Thymus (tissue), 11 donors: Measurements from ENCODE around the gene GNG7. TPM values are rescaled to one million over a fixed set of nuclear protein-coding genes. Genes with fewer than 3 reads are reported as not detected.
"Not testable (repeated sequence)": the region's sequence is repeated elsewhere in the genome, so short reads cannot be mapped to it uniquely, and the experiment has no call there.

Experiments used
- DNase-seq, 9 donors: peaks; one replicate each; pipeline ENCODE4 v3.0.0-alpha.2; 2013; ENCODE audit warnings: low spot score in 9 of 9, low read depth in 6 of 9, missing footprints in 1 of 9
- H3K27ac ChIP-seq, 2 donors: one replicate each; pipeline ENCODE4 v1.5.1; 2013; ENCODE audit warnings: control low read depth in 1 of 2, low read depth in 1 of 2, low read length in 1 of 2, mild to moderate bottlenecking in 1 of 2, moderate library complexity in 1 of 2
- H3K27me3 ChIP-seq, 2 donors: one replicate each; pipeline ENCODE4 v1.5.1; 2013; ENCODE audit warnings: low read length in 1 of 2; ENCODE audit not compliant: control insufficient read depth in 2 of 2, insufficient read depth in 1 of 2
- H3K36me3 ChIP-seq, 2 donors: one replicate each; pipeline ENCODE4 v1.5.1; 2013; ENCODE audit warnings: low read length in 1 of 2, mild to moderate bottlenecking in 1 of 2, moderate library complexity in 1 of 2; ENCODE audit not compliant: control insufficient read depth in 2 of 2, insufficient read depth in 2 of 2
- H3K4me1 ChIP-seq, 2 donors: one replicate each; pipeline ENCODE4 v1.5.1; 2013; ENCODE audit warnings: low read length in 2 of 2; ENCODE audit not compliant: control insufficient read depth in 2 of 2, insufficient read depth in 2 of 2
- H3K4me3 ChIP-seq, 2 donors: one replicate each; pipeline ENCODE4 v1.5.1; 2013; ENCODE audit warnings: low read length in 2 of 2, control low read depth in 1 of 2, mild to moderate bottlenecking in 1 of 2
- H3K9me3 ChIP-seq, 2 donors: one replicate each; pipeline ENCODE4 v1.5.1; 2013; ENCODE audit warnings: low read length in 1 of 2, mild to moderate bottlenecking in 1 of 2; ENCODE audit not compliant: control insufficient read depth in 2 of 2, insufficient read depth in 1 of 2
- WGBS: extraction: QIAGEN DNeasy Blood & Tissue Kit; methylation state at CpG from one replicate; pipeline ENCODE4 v1.1.7; 2013; 5-methylcytosine and 5-hydroxymethylcytosine counted together
- polyA plus RNA-seq: library from polyadenylated mRNA; stranded (reverse); fragments of 200-250 nt; gene quantifications from one replicate; pipeline ENCODE4 v1.2.3, GENCODE V29; 2013
- total RNA-seq: library from RNA; stranded (reverse); fragments of 120-200 nt; gene quantifications from one replicate; pipeline ENCODE4 v1.2.4, GENCODE V29; 2013
- donor health status: healthy.

The GNG7 gene
- total and polyA plus RNA-seq, 2 donors: 0.71 to 4.2 TPM

DNA sequence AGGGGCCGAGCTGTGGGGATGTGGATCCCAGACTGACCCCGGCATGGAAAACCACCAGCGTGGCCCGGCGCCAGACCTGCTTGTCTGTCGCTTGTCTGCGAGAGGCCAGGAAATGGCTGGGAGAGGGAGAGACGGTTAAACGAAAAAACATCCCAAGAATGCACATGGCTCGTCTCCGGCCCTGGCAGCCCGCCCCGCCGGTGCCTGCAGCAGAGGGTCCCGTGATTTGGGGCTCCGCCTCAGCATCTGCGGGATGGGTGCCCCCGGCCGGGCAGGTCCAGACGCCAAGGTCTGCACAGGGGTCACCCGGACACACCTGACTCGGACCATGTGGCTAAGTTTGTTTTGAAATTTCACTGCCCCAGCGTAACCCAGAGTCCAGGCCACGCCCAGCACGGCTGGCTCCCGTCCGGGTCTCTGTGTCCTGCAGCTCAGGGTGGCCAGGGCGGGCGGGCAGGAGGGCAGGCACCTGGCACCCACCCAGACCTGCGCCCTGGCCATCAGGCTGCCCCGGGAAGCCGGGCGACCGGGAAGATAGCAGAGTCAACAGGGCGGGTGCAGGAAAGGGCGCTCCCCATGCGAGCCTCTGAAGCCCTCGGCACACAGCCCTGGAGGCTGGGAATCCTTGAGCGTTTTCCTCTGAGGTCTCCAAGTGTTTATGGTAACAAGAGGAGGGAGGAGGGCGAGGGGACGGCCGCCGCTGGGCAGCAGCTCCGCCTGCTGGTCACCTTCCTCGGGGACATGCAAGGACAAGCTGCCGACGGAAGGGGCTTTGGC is 123.4 kb downstream of the GNG7 start:
- peak in 3 of 9 donors; percentile 27 to 47 (median 32) for DNase-seq
- peaks cover 5 to 40% of the 10 kb centered on the region in 2 donors for H3K27me3 ChIP-seq
- H3K36me3 ChIP-seq: no peaks in the 10 kb centered on the region
- H3K4me3 ChIP-seq: no peak overlapping the region
- H3K4me1 ChIP-seq: peaks cover 0 to 12% of the 10 kb centered on the region in 2 donors
- 4% methylated on average over 47 of the region's 47 CpGs for WGBS
- H3K27ac ChIP-seq: no peak overlapping the region
- H3K9me3 ChIP-seq: peaks cover 0 to 35% of the 10 kb centered on the region in 2 donors

DNA sequence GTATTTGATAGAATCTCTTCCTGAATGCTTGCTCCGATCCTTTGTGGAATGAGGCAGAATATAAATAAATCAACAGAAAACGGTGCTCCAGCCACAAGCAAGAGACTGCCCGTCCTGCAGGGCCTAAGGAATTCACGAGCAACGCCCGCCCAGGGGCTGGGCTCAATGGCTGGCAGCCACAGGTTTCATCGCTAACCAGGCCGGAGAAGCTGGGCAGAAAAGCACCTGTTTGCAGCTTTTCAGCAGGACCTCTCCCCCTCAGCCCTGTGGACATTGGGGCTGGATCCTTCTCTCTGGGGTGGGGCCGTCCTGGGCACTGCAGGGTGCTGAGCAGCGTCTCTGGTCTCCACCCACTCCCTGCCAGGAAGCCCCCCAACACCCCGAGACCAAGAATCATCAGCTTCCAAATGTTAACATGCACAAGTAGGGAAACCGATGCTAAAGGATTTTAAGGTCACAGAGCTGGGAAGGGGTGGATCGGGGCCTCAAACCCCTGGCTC is 124.1 kb downstream of the GNG7 start:
- no peak for DNase-seq
- H3K4me3 ChIP-seq: no peak overlapping the region

GRCh38 chr19:2577722-2578335 is 124.7 kb downstream of the GNG7 start:
- H3K36me3 ChIP-seq: no peaks in the 10 kb centered on the region
- peaks cover 0 to 12% of the 10 kb centered on the region in 2 donors for H3K4me1 ChIP-seq
- DNase-seq: no peak
- no peak overlapping the region for H3K4me3 ChIP-seq
- peaks cover 5 to 40% of the 10 kb centered on the region in 2 donors for H3K27me3 ChIP-seq
- 96% methylated on average over 18 of the region's 18 CpGs for WGBS
- H3K27ac ChIP-seq: no peak overlapping the region
- peaks cover 0 to 29% of the 10 kb centered on the region in 2 donors for H3K9me3 ChIP-seq

More for the DNA sequence above, 124.1 kb downstream of the GNG7 start:
- Histone ChIP-seq H3K4me1 (peaks cover 0 to 12% of the 10 kb centered on the region in 2 donors), H3K27me3 (peaks cover 5 to 40% of the 10 kb centered on the region in 2 donors), H3K27ac (no peak overlapping the region), H3K9me3 (peaks cover 0 to 33% of the 10 kb centered on the region in 2 donors), H3K36me3 (no peaks in the 10 kb centered on the region)
- WGBS: 85% methylated on average over 13 of the region's 13 CpGs

DNA sequence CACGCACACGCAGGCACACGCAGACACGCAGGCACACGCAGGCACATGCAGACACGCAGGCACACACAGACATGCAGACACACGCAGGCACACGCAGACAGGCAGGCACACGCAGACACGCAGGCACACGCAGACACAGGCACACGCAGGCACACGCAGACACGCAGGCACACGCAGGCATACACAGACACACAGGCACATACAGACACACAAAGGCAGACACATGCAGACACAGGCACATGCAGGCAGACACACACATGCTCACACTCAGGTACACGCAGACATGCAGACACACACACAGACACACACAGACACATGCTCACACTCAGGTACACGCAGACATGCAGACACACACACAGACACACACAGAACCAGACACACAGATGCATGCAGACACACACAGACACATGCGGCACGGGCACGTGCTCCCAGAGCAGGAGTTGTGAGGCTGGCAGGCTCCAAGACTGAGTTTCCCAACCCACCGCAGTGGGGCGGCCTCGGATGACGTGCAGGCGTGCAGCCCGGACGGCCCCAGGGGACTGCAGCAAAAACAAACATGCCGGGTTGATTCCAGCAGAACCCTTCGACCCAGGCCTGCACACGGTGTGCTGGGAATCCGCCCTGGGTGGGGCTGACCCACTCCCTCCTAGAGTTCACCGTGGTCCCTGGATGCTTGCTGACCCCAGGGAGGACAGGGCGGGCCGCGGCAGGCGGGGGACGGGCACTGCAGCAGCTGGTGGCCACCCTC is 126.6 kb downstream of the GNG7 start:
- H3K36me3 ChIP-seq: no peaks in the 10 kb centered on the region
- WGBS: 96% methylated on average over 37 of the region's 37 CpGs
- H3K27ac ChIP-seq: no peak overlapping the region
- H3K4me3 ChIP-seq: no peak overlapping the region
- H3K27me3 ChIP-seq: peaks cover 5 to 35% of the 10 kb centered on the region in 2 donors
- peaks cover 0 to 12% of the 10 kb centered on the region in 2 donors for H3K4me1 ChIP-seq
- H3K9me3 ChIP-seq: peaks cover 0 to 29% of the 10 kb centered on the region in 2 donors
- DNase-seq: no peak

DNA sequence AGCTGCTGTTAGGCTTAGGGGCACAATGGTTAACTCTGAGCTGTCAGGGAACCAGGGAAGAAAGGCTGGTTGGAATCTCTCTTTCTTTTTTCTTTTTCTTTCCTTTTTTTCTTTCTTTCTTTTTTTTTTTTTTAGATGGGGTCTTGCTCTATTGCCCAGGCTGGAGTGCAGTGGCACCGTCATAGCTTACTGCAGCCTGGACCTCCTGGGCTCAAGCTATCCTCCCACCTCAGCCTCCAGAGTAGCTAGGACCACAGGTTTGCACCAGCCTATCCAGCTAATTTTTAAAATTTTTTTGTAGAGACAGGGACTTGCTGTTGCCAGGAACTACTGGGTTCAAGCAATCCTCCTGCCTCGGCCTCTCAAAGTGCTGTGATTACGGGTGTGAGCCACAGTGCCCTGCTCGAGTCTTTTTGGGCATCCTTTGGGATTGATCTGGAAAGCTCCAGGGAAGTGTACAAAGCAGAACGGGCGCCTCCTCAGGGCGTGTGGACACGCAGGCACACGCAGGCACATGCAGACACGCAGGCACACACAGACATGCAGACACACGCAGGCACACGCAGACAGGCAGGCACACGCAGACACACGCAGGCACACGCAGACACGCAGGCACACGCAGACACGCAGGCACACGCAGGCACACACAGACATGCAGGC is 127.4 kb downstream of the GNG7 start:
- H3K9me3 ChIP-seq: peaks cover 0 to 32% of the 10 kb centered on the region in 2 donors
- no peak overlapping the region for H3K27ac ChIP-seq
- WGBS: 98% methylated on average over 19 of the region's 19 CpGs
- H3K27me3 ChIP-seq: peaks cover 5 to 29% of the 10 kb centered on the region in 2 donors
- H3K4me1 ChIP-seq: peaks cover 0 to 12% of the 10 kb centered on the region in 2 donors
- no peak overlapping the region for H3K4me3 ChIP-seq
- no peak for DNase-seq
- no peaks in the 10 kb centered on the region for H3K36me3 ChIP-seq

DNA sequence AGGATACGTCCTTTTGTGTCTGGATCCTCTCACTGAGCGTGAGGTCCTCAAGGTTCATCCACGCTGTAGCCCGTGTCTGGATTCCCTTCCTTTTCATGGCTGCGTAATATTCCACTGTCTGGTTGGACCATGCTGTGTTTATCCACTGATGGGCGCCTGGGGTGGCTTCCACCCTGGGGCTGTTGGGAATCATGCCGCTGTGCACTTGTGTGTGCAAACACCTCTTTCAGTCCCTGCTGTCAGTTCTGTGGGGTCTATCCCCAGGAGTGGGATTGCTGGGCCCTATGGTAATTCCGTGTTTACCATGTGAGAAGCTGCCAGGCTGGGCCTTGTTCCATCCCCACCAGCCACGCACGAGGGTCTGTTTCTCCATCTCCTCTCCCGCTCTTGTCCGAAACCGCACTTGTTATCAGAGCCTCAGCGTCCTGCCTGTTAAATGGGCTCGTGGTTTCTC is 128.0 kb downstream of the GNG7 start:
- DNase-seq: no peak
- no peak overlapping the region for H3K27ac ChIP-seq
- peaks cover 0 to 11% of the 10 kb centered on the region in 2 donors for H3K4me1 ChIP-seq
- peaks cover 5 to 23% of the 10 kb centered on the region in 2 donors for H3K27me3 ChIP-seq
- WGBS: 98% methylated on average over 15 of the region's 15 CpGs
- no peak overlapping the region for H3K4me3 ChIP-seq
- no peaks in the 10 kb centered on the region for H3K36me3 ChIP-seq
- peaks cover 0 to 35% of the 10 kb centered on the region in 2 donors for H3K9me3 ChIP-seq

- no peak overlapping the region for H3K4me3 ChIP-seq
- no peaks in the 10 kb centered on the region for H3K36me3 ChIP-seq
- 92% methylated on average over 19 of the region's 19 CpGs for WGBS
- DNase-seq: no peak
- peaks cover under 1 to 18% of the 10 kb centered on the region in 2 donors for H3K27me3 ChIP-seq
- H3K9me3 ChIP-seq: peaks cover 0 to 36% of the 10 kb centered on the region in 2 donors
- H3K27ac ChIP-seq: no peak overlapping the region
- H3K4me1 ChIP-seq: peaks cover 0 to 7% of the 10 kb centered on the region in 2 donors
These were observed 128.6 kb downstream of the GNG7 start for GRCh38 chr19:2573916-2574315.

DNA sequence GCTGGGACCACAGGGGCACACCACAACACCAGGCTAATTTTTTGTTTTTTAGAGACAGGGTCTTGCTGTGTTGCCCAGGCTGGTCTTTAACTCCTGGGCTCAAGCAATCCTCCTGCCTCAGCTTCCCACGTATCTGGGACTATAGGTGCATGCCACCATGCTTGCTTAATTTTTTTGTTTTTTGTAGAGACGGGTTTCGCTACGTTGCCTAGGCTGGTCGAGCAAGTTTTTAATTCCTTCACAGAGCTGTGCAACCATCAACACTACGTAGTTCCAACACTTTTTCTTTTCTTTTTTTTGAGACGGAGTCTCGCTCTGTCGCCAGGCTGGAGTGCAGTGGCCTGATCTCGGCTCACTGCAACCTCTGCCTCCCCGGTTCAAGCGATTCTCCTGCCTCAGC is 130.3 kb downstream of the GNG7 start:
- peaks cover 0 to 36% of the 10 kb centered on the region in 2 donors for H3K9me3 ChIP-seq
- H3K27me3 ChIP-seq, H3K4me3 ChIP-seq, DNase-seq, H3K36me3 ChIP-seq, H3K27ac ChIP-seq, H3K4me1 ChIP-seq: not testable (repeated sequence)
- 96% methylated on average over 12 of the region's 12 CpGs for WGBS
